Vagina (tissue), 2 donors: Measurements from ENCODE around the gene HRG.

Experiments
- POLR2A ChIP-seq, 2 donors: fragments of 450-650 bp; IDR thresholded peaks; one replicate each; pipeline ENCODE4 v1.6.1; 2017; ENCODE audit warnings: antibody characterized with exemption in 2 of 2, mild to moderate bottlenecking in 2 of 2, moderate library complexity in 2 of 2
- POLR2AphosphoS5 ChIP-seq, 2 donors: sonication (generic); formaldehyde crosslinking; IDR thresholded peaks; one replicate each; pipeline ENCODE4 v1.9.0; 2017; ENCODE audit warnings: antibody characterized with exemption in 2 of 2, mild to moderate bottlenecking in 2 of 2, low read depth in 1 of 2; ENCODE audit not compliant: insufficient read depth in 1 of 2
- TF ChIP-seq, protein P1 (sequence below), 3 experiments: fragments of 450-650 bp in 2 of 3; fragments of 200-600 bp in 1 of 3; sonication (generic) in 1 of 3; IDR thresholded peaks; one replicate each; pipeline ENCODE4 v1.5.1; 2017 to 2019; ENCODE audit warnings: antibody characterized with exemption in 3 of 3, mild to moderate bottlenecking in 2 of 3, moderate library complexity in 2 of 3

DNA sequence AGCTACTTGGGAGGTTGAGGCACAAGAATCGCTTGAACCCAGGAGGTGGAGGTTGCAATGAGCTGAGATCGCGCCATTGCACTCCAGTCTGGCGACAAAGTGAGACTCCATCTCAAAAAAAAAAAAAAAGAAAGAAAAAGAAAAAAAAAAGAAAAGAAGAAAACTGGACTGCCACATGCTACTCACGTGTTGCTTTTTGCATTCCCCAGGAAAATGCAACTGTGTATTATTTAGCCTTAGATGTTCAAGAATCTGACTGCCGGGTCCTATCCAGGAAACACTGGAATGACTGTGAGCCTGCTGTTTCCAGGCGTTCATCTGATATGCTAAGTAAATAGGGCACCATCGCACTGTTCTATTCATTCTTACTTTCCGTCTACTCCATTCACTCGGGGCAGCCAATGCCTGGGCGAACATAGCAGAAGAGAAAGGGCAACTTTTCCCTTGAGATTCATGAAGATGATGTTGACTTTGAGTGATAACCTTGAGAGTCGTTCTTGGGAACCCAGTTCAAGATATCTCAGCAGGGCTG, 21.4 kb downstream of the HRG start:
- TF ChIP-seq, protein P1, sequence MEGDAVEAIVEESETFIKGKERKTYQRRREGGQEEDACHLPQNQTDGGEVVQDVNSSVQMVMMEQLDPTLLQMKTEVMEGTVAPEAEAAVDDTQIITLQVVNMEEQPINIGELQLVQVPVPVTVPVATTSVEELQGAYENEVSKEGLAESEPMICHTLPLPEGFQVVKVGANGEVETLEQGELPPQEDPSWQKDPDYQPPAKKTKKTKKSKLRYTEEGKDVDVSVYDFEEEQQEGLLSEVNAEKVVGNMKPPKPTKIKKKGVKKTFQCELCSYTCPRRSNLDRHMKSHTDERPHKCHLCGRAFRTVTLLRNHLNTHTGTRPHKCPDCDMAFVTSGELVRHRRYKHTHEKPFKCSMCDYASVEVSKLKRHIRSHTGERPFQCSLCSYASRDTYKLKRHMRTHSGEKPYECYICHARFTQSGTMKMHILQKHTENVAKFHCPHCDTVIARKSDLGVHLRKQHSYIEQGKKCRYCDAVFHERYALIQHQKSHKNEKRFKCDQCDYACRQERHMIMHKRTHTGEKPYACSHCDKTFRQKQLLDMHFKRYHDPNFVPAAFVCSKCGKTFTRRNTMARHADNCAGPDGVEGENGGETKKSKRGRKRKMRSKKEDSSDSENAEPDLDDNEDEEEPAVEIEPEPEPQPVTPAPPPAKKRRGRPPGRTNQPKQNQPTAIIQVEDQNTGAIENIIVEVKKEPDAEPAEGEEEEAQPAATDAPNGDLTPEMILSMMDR (IDR thresholded peaks at IDR 0.05) = no peak
- TF ChIP-seq POLR2A (IDR thresholded peaks at IDR 0.05) (no peak), POLR2AphosphoS5 (IDR thresholded peaks at IDR 0.05; ENCODE audit: insufficient read depth in 1 of 2, low read depth in 1 of 2) (no peak)
